K562 (cell line): Measurements from ENCODE around the gene OSBPL3. TPM values are rescaled to one million over a fixed set of nuclear protein-coding genes. Genes with fewer than 3 reads are reported as not detected.

ENCODE experiments used
- CREBBP ChIP-seq: IDR thresholded peaks from one replicate; pipeline ENCODE4 v1.6.1; 2012; ENCODE audit warnings: low read depth, mild to moderate bottlenecking, control low read depth, inconsistent platforms, low read length
- FUS ChIP-seq: fragments of 200-400 bp; formaldehyde crosslinking; optimal IDR thresholded peaks from 2 replicates; pipeline ENCODE3; 2017; ENCODE audit warnings: low read depth, low read length
- GABPB2 ChIP-seq: fragments of 250-450 bp; sonication (Bioruptor Pico); conservative IDR thresholded peaks from 2 replicates; pipeline ENCODE4 v1.5.1; 2021; ENCODE audit warnings: mild to moderate bottlenecking
- TAF15 ChIP-seq: fragments of 200-400 bp; formaldehyde crosslinking; IDR thresholded peaks from 2 replicates; pipeline ENCODE4 v1.6.1; 2017; ENCODE audit warnings: mild to moderate bottlenecking, low read depth, low read length, moderate library complexity
- ZNF12 ChIP-seq: sonication (generic); formaldehyde crosslinking; IDR thresholded peaks from 2 replicates; pipeline ENCODE4 v1.4.0; 2020; ENCODE audit warnings: mild to moderate bottlenecking, missing genetic modification reagents
- polyA plus RNA-seq, 8 experiments: library from polyadenylated mRNA; depleted of rRNA in 4 of 8; stranded (reverse) in 5 of 8; unstranded in 3 of 8; fragments of >200 nt; fragmentation: Nextera tagmentation in 2 of 8; fragmentation: Illumina TruSeq in 1 of 8; extraction: Ambion mirVana in 2 of 8; extraction: Trizol in 1 of 8; gene quantifications; 2 replicates each; pipeline versions ENCODE4 v1.2.1 to v1.2.3, GENCODE V29; 2011 to 2014; ENCODE audit warnings: inconsistent platforms in 1 of 8, missing spikeins in 1 of 8
- total RNA-seq, 7 experiments: library from RNA; depleted of rRNA in 6 of 7; stranded (reverse); fragments of >200 nt in 6 of 7; fragmentation: Illumina TruSeq in 2 of 7; extraction: Trizol in 2 of 7; gene quantifications; 2 replicates each; pipeline versions ENCODE4 v1.2.1 to v1.2.3, GENCODE V29; 2011 to 2021; ENCODE audit warnings: low replicate concordance in 1 of 7
- TF ChIP-seq, protein P1 (sequence below): fragments of 450-650 bp; IDR thresholded peaks from 2 replicates; pipeline ENCODE4 v1.6.1; 2016; ENCODE audit warnings: mild to moderate bottlenecking, moderate library complexity
- TF ChIP-seq, protein P2 (sequence below): fragments of 450-650 bp; IDR thresholded peaks from 2 replicates; pipeline ENCODE4 v1.6.1; 2016; ENCODE audit warnings: low read depth
- TF ChIP-seq, protein P3 (sequence below): fragments of 450-650 bp; IDR thresholded peaks from 2 replicates; pipeline ENCODE4 v1.6.1; 2016; ENCODE audit warnings: missing biosample characterization, missing genetic modification characterization

The OSBPL3 gene
- total and polyA plus RNA-seq, 9 of the 15 experiments (the other 6 are each of a cell fraction or from before 2014, with no cell fraction given) = 4.8 to 37.2 (median 26.5) TPM

DNA sequence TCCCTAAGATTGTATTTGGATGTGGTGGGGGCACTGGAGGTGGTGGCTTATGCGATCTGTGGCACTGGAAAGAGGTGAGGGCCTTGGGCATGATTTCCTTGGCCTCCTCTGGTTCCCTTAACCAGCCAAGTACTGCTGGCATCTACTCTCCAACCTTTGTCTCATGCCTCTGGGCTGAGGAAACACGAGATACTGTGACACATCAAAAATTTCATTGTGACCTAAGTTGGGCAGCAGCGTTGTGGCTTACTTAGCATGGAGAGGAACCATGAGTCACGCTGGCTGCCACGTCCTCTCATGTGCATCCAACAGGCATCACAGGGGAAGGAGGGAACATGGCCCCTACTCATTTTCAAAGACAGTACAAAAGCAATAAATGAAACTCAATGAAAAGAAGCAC, 193.0 kb downstream of the OSBPL3 start (continued):
- TF ChIP-seq, protein P1, sequence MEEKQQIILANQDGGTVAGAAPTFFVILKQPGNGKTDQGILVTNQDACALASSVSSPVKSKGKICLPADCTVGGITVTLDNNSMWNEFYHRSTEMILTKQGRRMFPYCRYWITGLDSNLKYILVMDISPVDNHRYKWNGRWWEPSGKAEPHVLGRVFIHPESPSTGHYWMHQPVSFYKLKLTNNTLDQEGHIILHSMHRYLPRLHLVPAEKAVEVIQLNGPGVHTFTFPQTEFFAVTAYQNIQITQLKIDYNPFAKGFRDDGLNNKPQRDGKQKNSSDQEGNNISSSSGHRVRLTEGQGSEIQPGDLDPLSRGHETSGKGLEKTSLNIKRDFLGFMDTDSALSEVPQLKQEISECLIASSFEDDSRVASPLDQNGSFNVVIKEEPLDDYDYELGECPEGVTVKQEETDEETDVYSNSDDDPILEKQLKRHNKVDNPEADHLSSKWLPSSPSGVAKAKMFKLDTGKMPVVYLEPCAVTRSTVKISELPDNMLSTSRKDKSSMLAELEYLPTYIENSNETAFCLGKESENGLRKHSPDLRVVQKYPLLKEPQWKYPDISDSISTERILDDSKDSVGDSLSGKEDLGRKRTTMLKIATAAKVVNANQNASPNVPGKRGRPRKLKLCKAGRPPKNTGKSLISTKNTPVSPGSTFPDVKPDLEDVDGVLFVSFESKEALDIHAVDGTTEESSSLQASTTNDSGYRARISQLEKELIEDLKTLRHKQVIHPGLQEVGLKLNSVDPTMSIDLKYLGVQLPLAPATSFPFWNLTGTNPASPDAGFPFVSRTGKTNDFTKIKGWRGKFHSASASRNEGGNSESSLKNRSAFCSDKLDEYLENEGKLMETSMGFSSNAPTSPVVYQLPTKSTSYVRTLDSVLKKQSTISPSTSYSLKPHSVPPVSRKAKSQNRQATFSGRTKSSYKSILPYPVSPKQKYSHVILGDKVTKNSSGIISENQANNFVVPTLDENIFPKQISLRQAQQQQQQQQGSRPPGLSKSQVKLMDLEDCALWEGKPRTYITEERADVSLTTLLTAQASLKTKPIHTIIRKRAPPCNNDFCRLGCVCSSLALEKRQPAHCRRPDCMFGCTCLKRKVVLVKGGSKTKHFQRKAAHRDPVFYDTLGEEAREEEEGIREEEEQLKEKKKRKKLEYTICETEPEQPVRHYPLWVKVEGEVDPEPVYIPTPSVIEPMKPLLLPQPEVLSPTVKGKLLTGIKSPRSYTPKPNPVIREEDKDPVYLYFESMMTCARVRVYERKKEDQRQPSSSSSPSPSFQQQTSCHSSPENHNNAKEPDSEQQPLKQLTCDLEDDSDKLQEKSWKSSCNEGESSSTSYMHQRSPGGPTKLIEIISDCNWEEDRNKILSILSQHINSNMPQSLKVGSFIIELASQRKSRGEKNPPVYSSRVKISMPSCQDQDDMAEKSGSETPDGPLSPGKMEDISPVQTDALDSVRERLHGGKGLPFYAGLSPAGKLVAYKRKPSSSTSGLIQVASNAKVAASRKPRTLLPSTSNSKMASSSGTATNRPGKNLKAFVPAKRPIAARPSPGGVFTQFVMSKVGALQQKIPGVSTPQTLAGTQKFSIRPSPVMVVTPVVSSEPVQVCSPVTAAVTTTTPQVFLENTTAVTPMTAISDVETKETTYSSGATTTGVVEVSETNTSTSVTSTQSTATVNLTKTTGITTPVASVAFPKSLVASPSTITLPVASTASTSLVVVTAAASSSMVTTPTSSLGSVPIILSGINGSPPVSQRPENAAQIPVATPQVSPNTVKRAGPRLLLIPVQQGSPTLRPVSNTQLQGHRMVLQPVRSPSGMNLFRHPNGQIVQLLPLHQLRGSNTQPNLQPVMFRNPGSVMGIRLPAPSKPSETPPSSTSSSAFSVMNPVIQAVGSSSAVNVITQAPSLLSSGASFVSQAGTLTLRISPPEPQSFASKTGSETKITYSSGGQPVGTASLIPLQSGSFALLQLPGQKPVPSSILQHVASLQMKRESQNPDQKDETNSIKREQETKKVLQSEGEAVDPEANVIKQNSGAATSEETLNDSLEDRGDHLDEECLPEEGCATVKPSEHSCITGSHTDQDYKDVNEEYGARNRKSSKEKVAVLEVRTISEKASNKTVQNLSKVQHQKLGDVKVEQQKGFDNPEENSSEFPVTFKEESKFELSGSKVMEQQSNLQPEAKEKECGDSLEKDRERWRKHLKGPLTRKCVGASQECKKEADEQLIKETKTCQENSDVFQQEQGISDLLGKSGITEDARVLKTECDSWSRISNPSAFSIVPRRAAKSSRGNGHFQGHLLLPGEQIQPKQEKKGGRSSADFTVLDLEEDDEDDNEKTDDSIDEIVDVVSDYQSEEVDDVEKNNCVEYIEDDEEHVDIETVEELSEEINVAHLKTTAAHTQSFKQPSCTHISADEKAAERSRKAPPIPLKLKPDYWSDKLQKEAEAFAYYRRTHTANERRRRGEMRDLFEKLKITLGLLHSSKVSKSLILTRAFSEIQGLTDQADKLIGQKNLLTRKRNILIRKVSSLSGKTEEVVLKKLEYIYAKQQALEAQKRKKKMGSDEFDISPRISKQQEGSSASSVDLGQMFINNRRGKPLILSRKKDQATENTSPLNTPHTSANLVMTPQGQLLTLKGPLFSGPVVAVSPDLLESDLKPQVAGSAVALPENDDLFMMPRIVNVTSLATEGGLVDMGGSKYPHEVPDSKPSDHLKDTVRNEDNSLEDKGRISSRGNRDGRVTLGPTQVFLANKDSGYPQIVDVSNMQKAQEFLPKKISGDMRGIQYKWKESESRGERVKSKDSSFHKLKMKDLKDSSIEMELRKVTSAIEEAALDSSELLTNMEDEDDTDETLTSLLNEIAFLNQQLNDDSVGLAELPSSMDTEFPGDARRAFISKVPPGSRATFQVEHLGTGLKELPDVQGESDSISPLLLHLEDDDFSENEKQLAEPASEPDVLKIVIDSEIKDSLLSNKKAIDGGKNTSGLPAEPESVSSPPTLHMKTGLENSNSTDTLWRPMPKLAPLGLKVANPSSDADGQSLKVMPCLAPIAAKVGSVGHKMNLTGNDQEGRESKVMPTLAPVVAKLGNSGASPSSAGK = peak; percentile 88
- TF ChIP-seq ZNF12 (CRISPR knock-in tag) = no peak
- TF ChIP-seq, protein P2, sequence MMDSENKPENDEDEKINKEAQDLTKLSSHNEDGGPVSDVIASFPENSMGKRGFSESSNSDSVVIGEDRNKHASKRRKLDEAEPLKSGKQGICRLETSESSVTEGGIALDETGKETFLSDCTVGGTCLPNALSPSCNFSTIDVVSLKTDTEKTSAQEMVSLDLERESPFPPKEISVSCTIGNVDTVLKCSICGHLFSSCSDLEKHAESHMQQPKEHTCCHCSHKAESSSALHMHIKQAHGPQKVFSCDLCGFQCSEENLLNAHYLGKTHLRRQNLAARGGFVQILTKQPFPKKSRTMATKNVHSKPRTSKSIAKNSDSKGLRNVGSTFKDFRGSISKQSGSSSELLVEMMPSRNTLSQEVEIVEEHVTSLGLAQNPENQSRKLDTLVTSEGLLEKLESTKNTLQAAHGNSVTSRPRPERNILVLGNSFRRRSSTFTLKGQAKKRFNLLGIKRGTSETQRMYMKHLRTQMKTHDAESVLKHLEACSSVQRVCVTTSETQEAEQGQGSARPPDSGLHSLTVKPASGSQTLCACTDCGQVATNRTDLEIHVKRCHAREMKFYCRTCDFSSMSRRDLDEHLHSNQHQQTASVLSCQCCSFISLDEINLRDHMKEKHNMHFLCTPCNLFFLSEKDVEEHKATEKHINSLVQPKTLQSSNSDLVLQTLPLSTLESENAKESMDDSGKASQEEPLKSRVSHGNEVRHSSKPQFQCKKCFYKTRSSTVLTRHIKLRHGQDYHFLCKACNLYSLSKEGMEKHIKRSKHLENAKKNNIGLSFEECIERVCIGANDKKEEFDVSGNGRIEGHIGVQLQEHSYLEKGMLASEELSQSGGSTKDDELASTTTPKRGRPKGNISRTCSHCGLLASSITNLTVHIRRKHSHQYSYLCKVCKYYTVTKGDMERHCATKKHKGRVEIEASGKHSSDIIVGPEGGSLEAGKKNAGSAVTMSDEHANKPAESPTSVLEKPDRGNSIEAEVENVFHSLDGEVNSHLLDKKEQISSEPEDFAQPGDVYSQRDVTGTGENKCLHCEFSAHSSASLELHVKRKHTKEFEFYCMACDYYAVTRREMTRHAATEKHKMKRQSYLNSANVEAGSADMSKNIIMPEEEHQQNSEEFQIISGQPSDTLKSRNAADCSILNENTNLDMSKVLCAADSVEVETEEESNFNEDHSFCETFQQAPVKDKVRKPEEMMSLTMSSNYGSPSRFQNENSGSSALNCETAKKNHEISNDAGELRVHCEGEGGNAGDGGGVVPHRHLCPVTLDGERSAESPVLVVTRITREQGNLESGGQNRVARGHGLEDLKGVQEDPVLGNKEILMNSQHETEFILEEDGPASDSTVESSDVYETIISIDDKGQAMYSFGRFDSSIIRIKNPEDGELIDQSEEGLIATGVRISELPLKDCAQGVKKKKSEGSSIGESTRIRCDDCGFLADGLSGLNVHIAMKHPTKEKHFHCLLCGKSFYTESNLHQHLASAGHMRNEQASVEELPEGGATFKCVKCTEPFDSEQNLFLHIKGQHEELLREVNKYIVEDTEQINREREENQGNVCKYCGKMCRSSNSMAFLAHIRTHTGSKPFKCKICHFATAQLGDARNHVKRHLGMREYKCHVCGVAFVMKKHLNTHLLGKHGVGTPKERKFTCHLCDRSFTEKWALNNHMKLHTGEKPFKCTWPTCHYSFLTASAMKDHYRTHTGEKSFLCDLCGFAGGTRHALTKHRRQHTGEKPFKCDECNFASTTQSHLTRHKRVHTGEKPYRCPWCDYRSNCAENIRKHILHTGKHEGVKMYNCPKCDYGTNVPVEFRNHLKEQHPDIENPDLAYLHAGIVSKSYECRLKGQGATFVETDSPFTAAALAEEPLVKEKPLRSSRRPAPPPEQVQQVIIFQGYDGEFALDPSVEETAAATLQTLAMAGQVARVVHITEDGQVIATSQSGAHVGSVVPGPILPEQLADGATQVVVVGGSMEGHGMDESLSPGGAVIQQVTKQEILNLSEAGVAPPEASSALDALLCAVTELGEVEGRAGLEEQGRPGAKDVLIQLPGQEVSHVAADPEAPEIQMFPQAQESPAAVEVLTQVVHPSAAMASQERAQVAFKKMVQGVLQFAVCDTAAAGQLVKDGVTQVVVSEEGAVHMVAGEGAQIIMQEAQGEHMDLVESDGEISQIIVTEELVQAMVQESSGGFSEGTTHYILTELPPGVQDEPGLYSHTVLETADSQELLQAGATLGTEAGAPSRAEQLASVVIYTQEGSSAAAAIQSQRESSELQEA = no peak
- TF ChIP-seq GABPB2 (CRISPR knock-in tag) = no peak
- TF ChIP-seq, protein P3, sequence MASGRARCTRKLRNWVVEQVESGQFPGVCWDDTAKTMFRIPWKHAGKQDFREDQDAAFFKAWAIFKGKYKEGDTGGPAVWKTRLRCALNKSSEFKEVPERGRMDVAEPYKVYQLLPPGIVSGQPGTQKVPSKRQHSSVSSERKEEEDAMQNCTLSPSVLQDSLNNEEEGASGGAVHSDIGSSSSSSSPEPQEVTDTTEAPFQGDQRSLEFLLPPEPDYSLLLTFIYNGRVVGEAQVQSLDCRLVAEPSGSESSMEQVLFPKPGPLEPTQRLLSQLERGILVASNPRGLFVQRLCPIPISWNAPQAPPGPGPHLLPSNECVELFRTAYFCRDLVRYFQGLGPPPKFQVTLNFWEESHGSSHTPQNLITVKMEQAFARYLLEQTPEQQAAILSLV = no peak
- no peak for TF ChIP-seq FUS
- TF ChIP-seq CREBBP = no peak
- no peak for TF ChIP-seq TAF15
